Endothelial cell of umbilical vein (primary cell): ENCODE results near the gene SC5D. TPM values are rescaled to one million over a fixed set of nuclear protein-coding genes. Genes with fewer than 3 reads are reported as not detected.

Experiments used
- BruUV-seq: library from RNA; stranded (reverse); fragments of 400-500 nt; replicated peaks from 2 replicates; lab custom pipeline; 2021; lab: Mats Ljungman, UMichigan
- CTCF ChIA-PET: fragments of 300-600, 350-600 bp; sonication (Branson Sonifier 250); formaldehyde crosslinking; loops from one replicate; lab custom pipeline; 2021; ENCODE audit warnings: antibody characterized with exemption, inconsistent platforms; lab: Charles Lee
- POLR2A ChIA-PET: fragments of 300-600, 350-600 bp; sonication (Branson Sonifier 250); formaldehyde crosslinking; loops from one replicate; lab custom pipeline; 2021; ENCODE audit warnings: antibody characterized with exemption, inconsistent platforms; lab: Charles Lee
- DNase-seq: peaks from one replicate; pipeline ENCODE4 v3.0.0-alpha.2; 2011; ENCODE audit warnings: low read depth, low spot score
- FAIRE-seq: peaks from 2 replicates; lab custom pipeline; 2011; peaks lifted over from hg19 to GRCh38; lab: Jason Lieb, UNC
- H2AFZ ChIP-seq: 2 replicates; pipeline ENCODE4 v1.6.0; 2012; ENCODE audit warnings: low read depth, low read length, control low read depth, inconsistent platforms
- H3K27ac ChIP-seq: 2 replicates; pipeline ENCODE4 v1.5.1; 2011; ENCODE audit warnings: low read depth, mild to moderate bottlenecking, control low read depth, low read length, moderate library complexity; ENCODE audit not compliant: insufficient read depth
- H3K27me3 ChIP-seq, 2 experiments: 2 replicates each; pipeline versions ENCODE4 v1.6.0 to v1.6.1; 2011; ENCODE audit warnings: low read length in 2 of 2, mixed read lengths in 1 of 2; ENCODE audit not compliant: control insufficient read depth in 2 of 2, insufficient read depth in 2 of 2
- H3K36me3 ChIP-seq, 2 experiments: 2 replicates in 1 of 2; 3 replicates in 1 of 2; pipeline ENCODE4 v1.5.1; 2011; ENCODE audit warnings: low read length in 2 of 2, mild to moderate bottlenecking in 1 of 2, moderate library complexity in 1 of 2; ENCODE audit not compliant: control insufficient read depth in 2 of 2, insufficient read depth in 2 of 2; ENCODE audit errors: extremely low read depth in 1 of 2
- H3K4me1 ChIP-seq: 3 replicates; pipeline ENCODE4 v1.5.1; 2011; ENCODE audit warnings: mild to moderate bottlenecking, low read length; ENCODE audit not compliant: control insufficient read depth, insufficient read depth; ENCODE audit errors: extremely low read depth
- H3K4me2 ChIP-seq: 2 replicates; pipeline ENCODE4 v1.6.1; 2011; ENCODE audit warnings: low read length, control low read depth, mixed read lengths; ENCODE audit not compliant: insufficient read depth
- H3K4me3 ChIP-seq, 3 experiments: fragments of 200-600 bp in 1 of 3; sonication (generic), shearing (Covaris generic) in 1 of 3; replicated peaks in 1 of 3; 2 replicates each; pipeline ENCODE4 v1.5.1; 2011 to 2016; ENCODE audit warnings: control low read depth in 3 of 3, low read length in 3 of 3, mild to moderate bottlenecking in 2 of 3, inconsistent platforms in 1 of 3, low read depth in 1 of 3, moderate library complexity in 1 of 3; ENCODE audit not compliant: insufficient read depth in 1 of 3
- H3K79me2 ChIP-seq: 2 replicates; pipeline ENCODE4 v1.6.0; 2012; ENCODE audit warnings: low read length, inconsistent platforms; ENCODE audit not compliant: control insufficient read depth, insufficient read depth
- H3K9ac ChIP-seq: replicated peaks from 2 replicates; pipeline ENCODE3; 2011; ENCODE audit warnings: low read length, control low read depth; ENCODE audit not compliant: insufficient read depth; ENCODE audit errors: extremely low read depth
- H3K9me1 ChIP-seq: replicated peaks from 3 replicates; pipeline ENCODE4 v1.6.0; 2011; ENCODE audit warnings: mild to moderate bottlenecking, low read length; ENCODE audit not compliant: control insufficient read depth, insufficient read depth; ENCODE audit errors: extremely low read depth
- H3K9me3 ChIP-seq: replicated peaks from 2 replicates; pipeline ENCODE4 v1.5.1; 2012; ENCODE audit warnings: low read length, inconsistent platforms; ENCODE audit not compliant: control insufficient read depth, insufficient read depth
- H4K20me1 ChIP-seq: replicated peaks from 2 replicates; pipeline ENCODE3; 2011; ENCODE audit warnings: mild to moderate bottlenecking, low read length; ENCODE audit not compliant: control insufficient read depth, insufficient read depth; ENCODE audit errors: extremely low read depth
- EZH2 ChIP-seq: IDR thresholded peaks from 2 replicates; pipeline ENCODE4 v1.6.1; 2012; ENCODE audit warnings: borderline replicate concordance, low read depth, mild to moderate bottlenecking, moderate library complexity, low read length, inconsistent platforms; ENCODE audit not compliant: severe bottlenecking
- GATA2 ChIP-seq: IDR thresholded peaks from 2 replicates; pipeline ENCODE4 v1.7.0; 2011; ENCODE audit warnings: low read depth, mild to moderate bottlenecking, moderate library complexity, mixed read lengths, low read length; ENCODE audit not compliant: insufficient read length, insufficient read depth
- MAX ChIP-seq: IDR thresholded peaks from 2 replicates; pipeline ENCODE4 v1.6.1; 2011; ENCODE audit not compliant: insufficient read depth, insufficient read length
- MYC ChIP-seq: IDR thresholded peaks from one replicate; pipeline ENCODE4 v1.6.1; 2011; ENCODE audit warnings: mild to moderate bottlenecking, low read depth, low read length
- POLR2A ChIP-seq: IDR thresholded peaks from 2 replicates; pipeline ENCODE4 v1.6.1; 2012; ENCODE audit warnings: low read depth, mild to moderate bottlenecking, control low read depth, low read length
- POLR2AphosphoS5 ChIP-seq: IDR thresholded peaks from 2 replicates; pipeline ENCODE4 v1.6.1; 2012; ENCODE audit warnings: low read depth, mild to moderate bottlenecking, control low read depth, low read length, moderate library complexity; ENCODE audit not compliant: insufficient read depth
- dilution Hi-C: fragments of 300-500 bp; cut with MboI; formaldehyde crosslinking; loops from one replicate; pipeline ENCODE4 v1.15.0; 2019; ENCODE audit warnings: low sequenced_read_pairs; ENCODE audit not compliant: extremely low pct_ligation_motif_present
- intact Hi-C: fragments of 100-400 bp; cut with micrococcal nuclease; formaldehyde crosslinking; loops from one replicate; pipeline ENCODE4 v1.10.0; 2022
- polyA plus RNA-seq, 4 experiments: library from polyadenylated mRNA; depleted of rRNA in 3 of 4; stranded (reverse) in 3 of 4; unstranded in 1 of 4; fragments of >200 nt; gene quantifications; 2 replicates each; pipeline versions ENCODE4 v1.2.1 to v1.2.3, GENCODE V29; 2011 to 2012; ENCODE audit warnings: missing spikeins in 1 of 4
- total RNA-seq: library from RNA; stranded (reverse); gene quantifications from 2 replicates; pipeline ENCODE4 v1.2.3, GENCODE V29; 2021
- TF ChIP-seq, protein P1 (sequence below), 2 donors: IDR thresholded peaks; 1 replicate in 1 of 2; 2 replicates in 1 of 2; pipeline ENCODE4 v1.5.1; 2011; ENCODE audit warnings: low read length in 2 of 2, mild to moderate bottlenecking in 2 of 2, moderate library complexity in 2 of 2, control low read depth in 1 of 2, inconsistent platforms in 1 of 2, low read depth in 1 of 2; ENCODE audit not compliant: insufficient read depth in 1 of 2; ENCODE audit errors: extremely low read depth in 1 of 2

Gene SC5D
- total and polyA plus RNA-seq, 2 donors (not counting 3 experiments of a cell fraction or from before 2014, with no cell fraction given): 37.1 to 40.0 TPM

DNA sequence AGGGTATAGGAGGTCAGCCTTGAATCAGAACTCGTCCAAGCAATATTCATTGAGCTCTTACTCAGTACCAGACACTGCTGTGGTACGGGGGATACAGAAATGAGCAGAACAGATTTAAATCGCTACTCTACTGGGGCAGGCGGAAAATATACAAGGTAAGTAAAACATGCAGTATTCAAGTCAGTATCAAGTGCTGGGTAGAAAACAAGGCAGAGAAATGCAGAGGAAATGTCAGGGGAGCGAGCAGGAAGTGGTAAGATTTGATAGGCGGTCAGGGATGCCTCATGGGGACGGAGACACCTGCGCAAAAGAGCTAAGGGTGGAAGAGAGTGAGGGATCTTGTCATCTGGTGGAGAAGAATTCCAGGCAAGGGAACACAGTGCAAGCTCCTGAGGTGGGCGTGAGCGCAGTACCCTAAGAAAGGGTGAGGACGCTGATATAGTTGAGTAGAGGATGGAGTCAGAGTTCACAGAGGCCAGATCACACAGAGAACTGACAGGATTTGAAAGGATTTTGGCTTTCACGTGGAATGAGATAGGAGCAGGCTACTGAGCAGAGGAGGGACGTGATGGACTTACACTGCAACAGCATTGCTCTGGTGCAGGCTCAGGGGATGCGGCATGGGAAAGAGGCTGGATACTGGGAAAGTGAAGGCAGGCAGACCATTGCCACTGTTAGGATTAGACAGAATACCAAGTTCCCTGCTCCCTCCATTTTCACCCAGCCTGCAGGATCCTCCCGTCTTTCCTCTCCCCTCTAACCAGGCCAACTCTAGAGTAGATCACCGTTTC lies 35.8 kb downstream of the SC5D start:
- Histone ChIP-seq H3K36me3 (no peaks in the 10 kb centered on the region), H3K4me1 (no peaks in the 10 kb centered on the region), H2AFZ (no peak overlapping the region), H4K20me1 (no peaks in the 10 kb centered on the region), H3K79me2 (no peaks in the 10 kb centered on the region), H3K27me3 (peaks cover 2 to 3% of the 10 kb centered on the region in 2 experiments), H3K4me2 (no peak overlapping the region), H3K9me1 (no peaks in the 10 kb centered on the region), H3K9me3 (no peaks in the 10 kb centered on the region), H3K4me3 (no peak overlapping the region), H3K9ac (no peak overlapping the region), H3K27ac (no peak overlapping the region)
- CTCF ChIA-PET: interaction anchor here (0.6 to 1.6 kb wide), 2 partner anchors 17 to 816 kb away, joined by 3 read pairs; no protein-coding TSS in a partner anchor
- intact Hi-C loops (no loop called here), dilution Hi-C loops (no loop called here)
- BruUV-seq: no TSS peak
- FAIRE-seq (no peak), DNase-seq (no peak)
- POLR2A ChIA-PET: no interaction called here
- TF ChIP-seq GATA2: no peak
- no peak for TF ChIP-seq POLR2A
- no peak for TF ChIP-seq MAX
- TF ChIP-seq, protein P1, sequence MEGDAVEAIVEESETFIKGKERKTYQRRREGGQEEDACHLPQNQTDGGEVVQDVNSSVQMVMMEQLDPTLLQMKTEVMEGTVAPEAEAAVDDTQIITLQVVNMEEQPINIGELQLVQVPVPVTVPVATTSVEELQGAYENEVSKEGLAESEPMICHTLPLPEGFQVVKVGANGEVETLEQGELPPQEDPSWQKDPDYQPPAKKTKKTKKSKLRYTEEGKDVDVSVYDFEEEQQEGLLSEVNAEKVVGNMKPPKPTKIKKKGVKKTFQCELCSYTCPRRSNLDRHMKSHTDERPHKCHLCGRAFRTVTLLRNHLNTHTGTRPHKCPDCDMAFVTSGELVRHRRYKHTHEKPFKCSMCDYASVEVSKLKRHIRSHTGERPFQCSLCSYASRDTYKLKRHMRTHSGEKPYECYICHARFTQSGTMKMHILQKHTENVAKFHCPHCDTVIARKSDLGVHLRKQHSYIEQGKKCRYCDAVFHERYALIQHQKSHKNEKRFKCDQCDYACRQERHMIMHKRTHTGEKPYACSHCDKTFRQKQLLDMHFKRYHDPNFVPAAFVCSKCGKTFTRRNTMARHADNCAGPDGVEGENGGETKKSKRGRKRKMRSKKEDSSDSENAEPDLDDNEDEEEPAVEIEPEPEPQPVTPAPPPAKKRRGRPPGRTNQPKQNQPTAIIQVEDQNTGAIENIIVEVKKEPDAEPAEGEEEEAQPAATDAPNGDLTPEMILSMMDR (IDR thresholded peaks at IDR 0.05; ENCODE audit: extremely low read depth in 1 of 2, insufficient read depth in 1 of 2, low read depth in 1 of 2, low read length in 2 of 2): no peak
- TF ChIP-seq MYC: no peak
- no peak for TF ChIP-seq EZH2
- no peak for TF ChIP-seq POLR2AphosphoS5
